PFSK-1 (cell line): ENCODE data around the gene HELZ.

ENCODE experiments used
- FOXP2 ChIP-seq: optimal IDR thresholded peaks from 2 replicates; pipeline ENCODE3; 2011; ENCODE audit warnings: borderline replicate concordance, control low read depth, inconsistent platforms; ENCODE audit not compliant: insufficient read depth; ENCODE audit errors: extremely low read length, extremely low read depth
- POLR2AphosphoS5 ChIP-seq: IDR thresholded peaks from 2 replicates; pipeline ENCODE4 v1.6.1; 2012; ENCODE audit warnings: low read depth, mild to moderate bottlenecking, control low read depth, low read length, moderate library complexity
- REST ChIP-seq, 2 experiments: IDR thresholded peaks; 2 replicates each; pipeline versions ENCODE4 v1.6.1 to v1.8.0; 2011 to 2012; ENCODE audit warnings: low read depth in 2 of 2, low read length in 2 of 2, control low read depth in 1 of 2, inconsistent platforms in 1 of 2, mild to moderate bottlenecking in 1 of 2, moderate library complexity in 1 of 2; ENCODE audit not compliant: insufficient read depth in 1 of 2
- SIN3A ChIP-seq: IDR thresholded peaks from 2 replicates; pipeline ENCODE4 v1.6.1; 2012; ENCODE audit warnings: mild to moderate bottlenecking, low read length, moderate library complexity, borderline replicate concordance; ENCODE audit not compliant: insufficient read depth
- TAF1 ChIP-seq: IDR thresholded peaks from 2 replicates; pipeline ENCODE4 v1.6.1; 2012; ENCODE audit warnings: low read length, control low read depth, borderline replicate concordance; ENCODE audit not compliant: insufficient read depth

The HELZ gene

GRCh38 chr17:67289181-67289876, 44.3 kb upstream of the HELZ start:
- TF ChIP-seq REST (IDR thresholded peaks at IDR 0.05; ENCODE audit: insufficient read depth in 1 of 2, low read depth in 2 of 2, low read length in 2 of 2) (0 out of 4 replicates have a peak, but pooled peaks of 1 of the 2 experiments have one; percentile 16), TAF1 (no peak)

GRCh38 chr17:67285360-67285759, 40.4 kb upstream of the HELZ start:
- TF ChIP-seq FOXP2, result no peak
- TF ChIP-seq SIN3A, result no peak
- no peak for TF ChIP-seq TAF1
- no peak for TF ChIP-seq POLR2AphosphoS5
- no peak for TF ChIP-seq REST (IDR thresholded peaks at IDR 0.05; ENCODE audit: insufficient read depth in 1 of 2, low read depth in 2 of 2, low read length in 2 of 2)

GRCh38 chr17:67283731-67284516, 38.9 kb upstream of the HELZ start:
- TF ChIP-seq SIN3A (no peak), REST (IDR thresholded peaks at IDR 0.05; ENCODE audit: insufficient read depth in 1 of 2, low read depth in 2 of 2, low read length in 2 of 2) (no peak), TAF1 (no peak), POLR2AphosphoS5 (no peak), FOXP2 (no peak)

GRCh38 chr17:67281743-67282142, 36.7 kb upstream of the HELZ start:
- TF ChIP-seq SIN3A (no peak), TAF1 (no peak), POLR2AphosphoS5 (no peak), REST (IDR thresholded peaks at IDR 0.05; ENCODE audit: insufficient read depth in 1 of 2, low read depth in 2 of 2, low read length in 2 of 2) (no peak), FOXP2 (no peak)
